Posterior vena cava (tissue), 2 donors: ENCODE data around the gene ETV7. TPM values are rescaled to one million over a fixed set of nuclear protein-coding genes. Genes with fewer than 3 reads are reported as not detected.
"Not testable (repeated sequence)": the region's sequence is repeated elsewhere in the genome, so short reads cannot be mapped to it uniquely, and the experiment has no call there.

Experiments
- DNase-seq: peaks from one replicate; pipeline ENCODE4 v3.0.0-alpha.2; 2020; ENCODE audit warnings: low spot score
- intact Hi-C, 2 donors: fragments of 100-400 bp; cut with DNase I; formaldehyde crosslinking; loops; one replicate each; pipeline versions ENCODE4 v1.14.1 to v1.14.2; 2022 to 2023
- total RNA-seq, 2 donors: library from RNA; stranded (reverse); fragmentation: NEBNext Ultra II Directional; extraction: Animal tissue kit (Norgen Biotek cat#: 25700); gene quantifications; one replicate each; pipeline ENCODE4 v1.2.1, GENCODE V29; 2021
- donor health status: DM: yes; HTN: yes; CAD: no.
- donor health status: DM: yes; HTN: yes; CAD: no.

ETV7 gene
- total RNA-seq, 2 donors from 2014 or later: 0.57 TPM; not detected in 1

GRCh38 chr6:36350681-36351571 is 36.5 kb downstream of the ETV7 start:
- peak; percentile 92 for DNase-seq
- intact Hi-C loops: loop anchor here in 1 of 2 donors (10.0 kb wide), 1 partner anchor 226 kb away; no protein-coding TSS in a partner anchor

- DNase-seq: peak; percentile 51
- intact Hi-C loops: loop anchor here in 1 of 2 donors (10.0 kb wide), 1 partner anchor 225 kb away; no protein-coding TSS in a partner anchor
Measured at GRCh38 chr6:36350082-36350481, 37.4 kb downstream of the ETV7 start.

- intact Hi-C loops: no loop called here
- DNase-seq: peak; percentile 54
Measured at GRCh38 chr6:36349240-36349639, 38.2 kb downstream of the ETV7 start.

- peak; percentile 51 for DNase-seq
Measured at GRCh38 chr6:36347621-36348020, 39.8 kb downstream of the ETV7 start.

GRCh38 chr6:36346486-36347273 is 40.8 kb downstream of the ETV7 start:
- intact Hi-C loops: no loop called here
- no peak for DNase-seq

More at GRCh38 chr6:36347621-36348020, 39.8 kb downstream of the ETV7 start:
- intact Hi-C loops: no loop called here

- DNase-seq: peak; percentile 41
Measured at GRCh38 chr6:36345681-36346466, 41.6 kb downstream of the ETV7 start.

GRCh38 chr6:36343109-36343680 is 44.3 kb downstream of the ETV7 start:
- DNase-seq: peak; percentile 19
- intact Hi-C loops: no loop called here

More at GRCh38 chr6:36345681-36346466, 41.6 kb downstream of the ETV7 start:
- intact Hi-C loops: no loop called here

- DNase-seq: peak; percentile 95
- intact Hi-C loops: no loop called here
Measured at GRCh38 chr6:36340618-36341454, 46.6 kb downstream of the ETV7 start.

GRCh38 chr6:36340306-36340617 is 47.2 kb downstream of the ETV7 start:
- DNase-seq: no peak
- intact Hi-C loops: no loop called here

GRCh38 chr6:36339146-36339545 is 48.3 kb downstream of the ETV7 start:
- intact Hi-C loops: no loop called here
- DNase-seq: no peak

- intact Hi-C loops, DNase-seq: not testable (repeated sequence)
Measured at GRCh38 chr6:36338223-36338622, 49.2 kb downstream of the ETV7 start.

- no peak for DNase-seq
- intact Hi-C loops: no loop called here
Measured at GRCh38 chr6:36337814-36338213, 49.7 kb downstream of the ETV7 start.

- intact Hi-C loops: no loop called here
- no peak for DNase-seq
Measured at GRCh38 chr6:36336779-36337241, 50.7 kb downstream of the ETV7 start, which contains the start of gene BNIP5. Gene BNIP5 (minus strand): TSS chr6:36336888. CDS start chr6:36330690, 6,198 bp downstream.

GRCh38 chr6:36336208-36336710 is 51.2 kb downstream of the ETV7 start:
- DNase-seq: no peak

GRCh38 chr6:36335465-36336207 is 51.8 kb downstream of the ETV7 start:
- DNase-seq: no peak
- intact Hi-C loops: no loop called here

More at GRCh38 chr6:36336208-36336710, 51.2 kb downstream of the ETV7 start:
- intact Hi-C loops: no loop called here

- no peak for DNase-seq
- intact Hi-C loops: no loop called here
Measured at GRCh38 chr6:36334832-36335459, 52.5 kb downstream of the ETV7 start.
